K562 (cell line): ENCODE measurements around the gene MRFAP1. TPM values are rescaled to one million over a fixed set of nuclear protein-coding genes. Genes with fewer than 3 reads are reported as not detected.

Experiments used
- ATAC-seq: fragments of 200-7000 bp; cut with Tn5 transposase; 3 replicates; pipeline ENCODE4 v1.9.1; 2020; ENCODE audit warnings: moderate library complexity
- BruUV-seq: library from RNA; stranded (reverse); fragments of 400-500 nt; replicated peaks from 2 replicates; lab custom pipeline; 2021; lab: Mats Ljungman, UMichigan
- CTCF ChIA-PET: fragments of 300-600 bp; formaldehyde crosslinking; extraction: SDS; loops from one replicate; lab custom pipeline; 2021; ENCODE audit warnings: low intra/inter-chr PET ratio; lab: Yijun Ruan, JAX
- POLR2A ChIA-PET: fragments of 300-600, 350-650 bp; sonication (Branson Sonifier 250); formaldehyde crosslinking; extraction: SDS; loops from one replicate; lab custom pipeline; 2021; ENCODE audit warnings: antibody characterized with exemption, inconsistent platforms; lab: Yijun Ruan, JAX
- DNase-seq, 4 experiments: peaks; one replicate each; pipeline versions ENCODE4 v3.0.0 to v3.0.0-alpha.2; 2011 to 2018; ENCODE audit warnings: low spot score in 3 of 4, mixed read lengths in 3 of 4; ENCODE audit errors: extremely low read depth in 1 of 4
- FAIRE-seq: peaks from 2 replicates; lab custom pipeline; 2011; peaks lifted over from hg19 to GRCh38; lab: Jason Lieb, UNC
- H2AFZ ChIP-seq: 2 replicates; pipeline ENCODE4 v1.6.0; 2011; ENCODE audit warnings: low read depth, low read length, control low read depth, inconsistent platforms
- H3K27ac ChIP-seq: fragments of 200-600 bp; 3 replicates; pipeline ENCODE4 v1.8.0; 2011; ENCODE audit warnings: low read depth, mild to moderate bottlenecking, control low read depth, inconsistent platforms, low read length, moderate library complexity, mixed read lengths; ENCODE audit errors: extremely low read depth
- H3K27me3 ChIP-seq, 2 experiments: fragments of 300-600 bp in 1 of 2; 2 replicates in 1 of 2; 3 replicates in 1 of 2; pipeline versions ENCODE4 v1.6.0 to v1.8.0; 2011; ENCODE audit warnings: inconsistent platforms in 2 of 2, low read length in 2 of 2, mild to moderate bottlenecking in 1 of 2, mixed read lengths in 1 of 2, moderate library complexity in 1 of 2; ENCODE audit not compliant: control insufficient read depth in 2 of 2, insufficient read depth in 2 of 2
- H3K36me3 ChIP-seq: fragments of 300-600 bp; 3 replicates; pipeline ENCODE4 v1.8.0; 2011; ENCODE audit warnings: mild to moderate bottlenecking, low read length, inconsistent platforms; ENCODE audit not compliant: control insufficient read depth, insufficient read depth
- H3K4me1 ChIP-seq, 2 experiments: fragments of 200-600 bp in 1 of 2; replicated peaks in 1 of 2; 2 replicates in 1 of 2; 3 replicates in 1 of 2; pipeline versions ENCODE4 v1.5.1 to v1.8.0; 2011; ENCODE audit warnings: inconsistent platforms in 2 of 2, low read length in 2 of 2, mild to moderate bottlenecking in 1 of 2, mixed read lengths in 1 of 2, moderate library complexity in 1 of 2; ENCODE audit not compliant: control insufficient read depth in 2 of 2, insufficient read depth in 2 of 2
- H3K4me2 ChIP-seq: 2 replicates; pipeline ENCODE4 v1.6.1; 2011; ENCODE audit warnings: low read length, control low read depth, inconsistent platforms, mixed read lengths; ENCODE audit not compliant: insufficient read depth
- H3K4me3 ChIP-seq: fragments of 200-600 bp; sonication (generic), shearing (Covaris generic); 2 replicates; pipeline ENCODE4 v1.5.1; 2016; ENCODE audit warnings: control low read depth, inconsistent platforms
- H3K79me2 ChIP-seq: fragments of 200-600 bp; 3 replicates; pipeline ENCODE4 v1.8.0; 2011; ENCODE audit warnings: low read length, inconsistent platforms; ENCODE audit not compliant: control insufficient read depth, insufficient read depth
- H3K9ac ChIP-seq, 2 experiments: 2 replicates each; pipeline versions ENCODE4 v1.6.0 to v1.6.1; 2011; ENCODE audit warnings: low read depth in 2 of 2, low read length in 2 of 2, control low read depth in 1 of 2, inconsistent platforms in 1 of 2, mild to moderate bottlenecking in 1 of 2, mixed read lengths in 1 of 2; ENCODE audit not compliant: insufficient read depth in 1 of 2
- H3K9me1 ChIP-seq: one replicate; pipeline ENCODE4 v1.6.0; 2011; ENCODE audit warnings: inconsistent platforms, mild to moderate bottlenecking, low read length, moderate library complexity; ENCODE audit not compliant: control insufficient read depth, insufficient read depth
- H3K9me3 ChIP-seq: replicated peaks from 2 replicates; pipeline ENCODE4 v1.5.1; 2011; ENCODE audit warnings: low read depth, low read length, inconsistent platforms; ENCODE audit not compliant: control insufficient read depth, insufficient read depth
- H4K20me1 ChIP-seq: replicated peaks from 2 replicates; pipeline ENCODE4 v1.6.1; 2011; ENCODE audit warnings: low read length, inconsistent platforms, mixed read lengths; ENCODE audit not compliant: control insufficient read depth, insufficient read depth
- CCAR2 ChIP-seq: fragments of 200-400 bp; formaldehyde crosslinking; IDR thresholded peaks from 2 replicates; pipeline ENCODE4 v1.6.1; 2017; ENCODE audit warnings: mild to moderate bottlenecking, low read depth, low read length
- ESRRA ChIP-seq: fragments of 450-650 bp; IDR thresholded peaks from 2 replicates; pipeline ENCODE4 v1.6.1; 2014; ENCODE audit warnings: low read depth, mild to moderate bottlenecking, moderate library complexity, borderline replicate concordance
- MCM3 ChIP-seq: fragments of 450-650 bp; IDR thresholded peaks from 2 replicates; pipeline ENCODE4 v1.6.1; 2016
- WGBS: fragments of 100-300 bp; shearing (Covaris generic); methylation state at CpG from one replicate; pipeline ENCODE4 v1.1.6; 2016; ENCODE audit warnings: low coverage, mixed read lengths; ENCODE audit not compliant: insufficient coverage; ENCODE audit errors: missing lambda C conversion rate; 5-methylcytosine and 5-hydroxymethylcytosine counted together
- in situ Hi-C: fragments of 300-500 bp; cut with MboI; formaldehyde crosslinking; loops from 4 replicates; pipeline ENCODE4 v1.15.0; 2018; ENCODE audit warnings: inconsistent platforms, mixed read lengths
- intact Hi-C: fragments of 100-400 bp; cut with micrococcal nuclease; formaldehyde crosslinking; loops from 2 replicates; pipeline ENCODE4 v1.14.2; 2022
- polyA plus RNA-seq, 8 experiments: library from polyadenylated mRNA; depleted of rRNA in 4 of 8; stranded (reverse) in 5 of 8; unstranded in 3 of 8; fragments of >200 nt; fragmentation: Nextera tagmentation in 2 of 8; fragmentation: Illumina TruSeq in 1 of 8; extraction: Ambion mirVana in 2 of 8; extraction: Trizol in 1 of 8; gene quantifications; 2 replicates each; pipeline versions ENCODE4 v1.2.1 to v1.2.3, GENCODE V29; 2011 to 2014; ENCODE audit warnings: inconsistent platforms in 1 of 8, missing spikeins in 1 of 8
- total RNA-seq, 7 experiments: library from RNA; depleted of rRNA in 6 of 7; stranded (reverse); fragments of >200 nt in 6 of 7; fragmentation: Illumina TruSeq in 2 of 7; extraction: Trizol in 2 of 7; gene quantifications; 2 replicates each; pipeline versions ENCODE4 v1.2.1 to v1.2.3, GENCODE V29; 2011 to 2021; ENCODE audit warnings: low replicate concordance in 1 of 7
- TF ChIP-seq, protein P1 (sequence below): fragments of 250-450 bp; sonication (Bioruptor Pico); IDR thresholded peaks from 2 replicates; pipeline ENCODE4 v1.5.0; 2020; ENCODE audit warnings: mild to moderate bottlenecking, borderline replicate concordance

Gene MRFAP1
- total and polyA plus RNA-seq, 9 of the 15 experiments (the other 6 are each of a cell fraction or from before 2014, with no cell fraction given), result 46.0 to 270 (median 151) TPM

GRCh38 chr4:6609415-6610079, 30.9 kb upstream of the MRFAP1 start:
- CTCF ChIA-PET, result no interaction called here
- no peaks in the 10 kb centered on the region for H3K9me3 ChIP-seq
- 0 out of 2 replicates have a peak, but pooled peaks cover 4% of the 10 kb centered on the region for H4K20me1 ChIP-seq
- DNase-seq, result no peak
- POLR2A ChIA-PET, result interaction anchor here (0.6 to 1.0 kb wide), 5 partner anchors 18 to 312 kb away, joined by 3 read pairs; a partner anchor contains a TSS
- no TSS peak for BruUV-seq
- no peak for FAIRE-seq
- intact Hi-C loops, result no loop called here
- in situ Hi-C loops, result no loop called here
- WGBS, result 79% methylated on average over 23 of the region's 26 CpGs
- TF ChIP-seq CCAR2 (no peak), ESRRA (no peak), MCM3 (no peak)
- TF ChIP-seq, protein P1, sequence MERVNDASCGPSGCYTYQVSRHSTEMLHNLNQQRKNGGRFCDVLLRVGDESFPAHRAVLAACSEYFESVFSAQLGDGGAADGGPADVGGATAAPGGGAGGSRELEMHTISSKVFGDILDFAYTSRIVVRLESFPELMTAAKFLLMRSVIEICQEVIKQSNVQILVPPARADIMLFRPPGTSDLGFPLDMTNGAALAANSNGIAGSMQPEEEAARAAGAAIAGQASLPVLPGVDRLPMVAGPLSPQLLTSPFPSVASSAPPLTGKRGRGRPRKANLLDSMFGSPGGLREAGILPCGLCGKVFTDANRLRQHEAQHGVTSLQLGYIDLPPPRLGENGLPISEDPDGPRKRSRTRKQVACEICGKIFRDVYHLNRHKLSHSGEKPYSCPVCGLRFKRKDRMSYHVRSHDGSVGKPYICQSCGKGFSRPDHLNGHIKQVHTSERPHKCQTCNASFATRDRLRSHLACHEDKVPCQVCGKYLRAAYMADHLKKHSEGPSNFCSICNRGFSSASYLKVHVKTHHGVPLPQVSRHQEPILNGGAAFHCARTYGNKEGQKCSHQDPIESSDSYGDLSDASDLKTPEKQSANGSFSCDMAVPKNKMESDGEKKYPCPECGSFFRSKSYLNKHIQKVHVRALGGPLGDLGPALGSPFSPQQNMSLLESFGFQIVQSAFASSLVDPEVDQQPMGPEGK (CRISPR knock-in tag), result no peak
- no peak overlapping the region for H3K4me3 ChIP-seq
- no peaks in the 10 kb centered on the region for H3K9me1 ChIP-seq
- no peak for ATAC-seq
- peak overlapping the region in 1 of 2 experiments; percentile 65; a peak in 1 of 4 replicates for H3K9ac ChIP-seq
- H3K27ac ChIP-seq, result no peak overlapping the region
- H3K36me3 ChIP-seq, result peaks cover 3% of the 10 kb centered on the region; the same call in 1 of the 3 replicates
- no peak overlapping the region for H2AFZ ChIP-seq
- H3K79me2 ChIP-seq, result no peaks in the 10 kb centered on the region
- no peak overlapping the region for H3K4me2 ChIP-seq
- peaks cover 0 to 7% of the 10 kb centered on the region in 2 experiments; a peak in 1 of 5 replicates for H3K4me1 ChIP-seq
- H3K27me3 ChIP-seq, result no peaks in the 10 kb centered on the region; a peak in 1 of 5 replicates
